HG03442 (cell line): ENCODE data around the gene ST6GAL1.
A peak's percentile ranks its signal among the peaks of the same experiment; 100 is the strongest.
"Not testable (repeated sequence)": the region's sequence is repeated elsewhere in the genome, so short reads cannot be mapped to it uniquely, and the experiment has no call there.

Experiments used
- ATAC-seq: cut with Tn5 transposase; IDR thresholded peaks from one replicate; pipeline ENCODE4 v1.9.1; 2021; ENCODE audit warnings: mild to moderate bottlenecking, moderate library complexity; ENCODE audit not compliant: unreplicated experiment

The ST6GAL1 gene

DNA sequence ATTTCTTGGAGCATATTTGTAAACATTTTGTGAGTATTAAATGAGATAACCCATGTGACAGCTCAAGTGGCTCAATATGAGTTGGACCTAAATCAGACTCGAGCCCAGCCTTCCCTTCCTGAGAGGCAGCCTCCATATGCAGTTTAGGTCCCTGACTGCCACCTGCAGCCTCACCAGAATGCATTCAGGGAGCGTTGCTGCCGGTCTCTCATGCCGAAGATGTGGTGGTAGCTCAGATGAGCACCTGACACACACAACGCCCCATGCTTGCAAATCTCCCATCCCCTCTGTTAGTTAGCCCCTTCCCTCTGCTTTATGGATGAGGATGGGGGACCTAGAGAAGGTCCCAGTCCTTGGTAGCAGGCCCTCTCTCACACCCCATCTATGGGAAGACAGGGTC, 9.2 kb downstream of the ST6GAL1 start:
- ATAC-seq, result no peak

DNA sequence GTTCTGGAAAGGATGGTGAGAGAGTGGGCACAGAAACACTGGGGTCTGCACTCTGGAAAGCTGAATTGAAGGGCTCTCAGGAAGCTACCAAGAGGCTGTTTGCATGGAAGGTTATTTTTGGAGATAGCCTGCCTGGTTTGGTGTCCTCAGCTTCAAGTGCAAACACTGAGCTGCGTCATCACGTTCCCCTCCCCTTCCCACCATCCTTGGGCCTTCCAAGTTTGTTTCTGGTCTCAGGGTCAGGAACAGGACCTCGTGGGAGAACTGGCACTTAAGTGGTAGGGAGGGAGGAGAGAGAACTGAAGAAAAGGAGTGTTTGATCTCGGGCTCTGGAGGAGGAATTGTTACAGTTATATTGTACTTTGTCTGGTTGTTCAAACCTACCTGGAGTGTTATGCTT, 10.6 kb downstream of the ST6GAL1 start:
- no peak for ATAC-seq

DNA sequence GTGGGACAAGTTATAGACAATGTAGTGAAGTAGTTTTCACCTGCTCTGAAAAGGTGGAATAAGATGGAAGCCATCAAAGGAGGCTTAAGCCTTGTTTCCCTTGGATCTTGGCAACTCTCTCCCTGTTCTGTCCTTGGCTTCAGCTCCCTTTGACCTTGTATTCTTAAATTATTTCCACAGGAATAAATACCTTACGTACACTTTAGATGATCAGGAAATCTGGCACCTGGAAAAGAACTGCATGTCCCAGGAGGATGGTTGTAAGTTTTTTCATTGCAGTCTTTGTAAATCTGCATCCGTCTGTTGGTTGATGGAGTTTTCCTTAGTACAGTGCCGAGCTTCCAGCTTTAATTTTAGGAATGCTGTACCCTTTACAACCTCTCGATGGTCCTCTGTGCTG, 11.8 kb downstream of the ST6GAL1 start:
- no peak for ATAC-seq

DNA sequence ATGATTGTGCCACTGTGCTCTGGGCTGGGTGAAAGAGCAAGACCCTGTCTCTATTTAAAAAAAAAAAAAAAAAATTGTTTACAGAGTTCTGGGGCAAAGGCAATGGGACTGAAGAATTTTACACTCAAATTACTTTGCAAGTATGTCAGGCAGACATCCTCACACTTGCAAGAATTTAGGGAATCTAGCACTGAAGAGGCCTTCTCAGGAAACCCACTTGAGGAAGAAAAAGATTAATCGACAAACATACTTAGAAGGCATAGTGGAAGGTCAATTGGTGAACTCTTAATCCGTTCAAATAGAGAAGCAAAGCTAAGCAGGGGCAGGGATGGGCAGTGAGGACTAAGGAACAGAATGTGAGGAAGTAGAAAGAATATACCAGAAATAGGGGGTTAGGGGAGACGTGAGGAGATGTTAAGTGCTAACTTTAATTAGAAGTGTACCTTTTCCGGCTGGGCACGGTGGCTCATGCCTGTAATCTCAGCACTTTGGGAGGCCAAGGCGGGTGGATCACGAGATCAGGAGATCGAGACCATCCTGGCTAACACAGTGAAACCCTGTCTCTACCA, 15.0 kb downstream of the ST6GAL1 start:
- no peak for ATAC-seq

DNA sequence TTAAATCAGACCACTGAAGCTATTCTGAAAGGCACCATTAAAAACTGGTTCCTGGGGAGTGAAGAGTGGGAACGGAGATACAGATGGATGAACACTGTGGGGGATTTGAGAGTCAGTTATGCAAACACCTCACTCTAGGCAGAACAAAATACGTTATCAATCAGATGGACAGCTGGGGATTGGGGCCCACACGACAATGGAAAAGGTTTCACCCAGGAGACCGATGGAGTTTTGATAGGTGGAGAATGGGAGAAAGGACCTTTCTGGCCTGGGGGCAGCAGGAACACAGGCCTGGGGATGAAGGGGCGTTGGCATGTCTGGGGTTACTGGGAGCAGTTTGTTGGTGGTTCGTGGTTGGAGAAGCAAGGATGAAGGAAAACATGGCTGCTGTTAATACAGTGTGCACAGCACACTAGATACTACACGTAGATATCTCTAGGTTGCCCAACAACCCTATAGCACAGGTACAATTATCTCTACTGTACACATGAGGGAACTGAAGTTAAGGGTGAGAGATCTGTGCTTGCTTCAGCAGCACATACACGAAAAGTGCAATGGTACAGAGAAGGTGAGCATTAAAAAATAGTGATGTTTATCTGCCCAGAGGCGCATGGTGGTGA, 16.5 kb downstream of the ST6GAL1 start:
- peak; percentile 87 for ATAC-seq

DNA sequence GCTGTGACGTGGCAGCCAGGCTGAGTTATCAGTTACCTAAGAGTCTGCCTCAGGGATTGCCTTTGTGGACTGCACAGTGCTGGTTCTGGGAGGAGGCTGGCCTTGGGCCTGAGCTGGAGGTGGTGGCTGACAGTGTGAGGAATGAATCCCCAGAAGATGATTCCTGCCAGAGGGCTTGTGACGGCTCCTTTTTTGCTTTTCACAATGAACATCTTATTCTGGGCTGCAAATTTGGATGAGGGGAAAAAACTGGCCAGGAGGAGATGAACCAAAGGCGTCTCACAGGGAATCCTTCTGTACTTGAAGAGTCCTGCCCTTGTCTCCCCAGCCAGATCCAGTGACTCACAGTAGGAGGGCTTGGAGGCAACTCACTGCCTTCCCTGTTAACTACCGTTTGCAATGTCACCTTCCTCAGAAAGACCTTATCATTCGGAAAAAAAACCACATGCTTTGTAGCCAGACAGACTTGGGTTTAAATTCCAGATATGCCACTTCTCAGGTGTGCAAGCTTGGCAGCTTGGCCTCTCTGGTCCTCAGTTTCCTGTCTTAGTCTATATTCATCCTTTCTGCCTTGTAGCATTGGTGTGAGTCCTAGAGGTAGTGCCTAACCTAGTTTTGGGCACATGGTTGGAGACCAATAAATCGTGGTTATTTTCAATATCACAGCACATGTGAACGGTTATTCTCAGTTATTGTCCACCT, 19.1 kb downstream of the ST6GAL1 start:
- ATAC-seq, result no peak

DNA sequence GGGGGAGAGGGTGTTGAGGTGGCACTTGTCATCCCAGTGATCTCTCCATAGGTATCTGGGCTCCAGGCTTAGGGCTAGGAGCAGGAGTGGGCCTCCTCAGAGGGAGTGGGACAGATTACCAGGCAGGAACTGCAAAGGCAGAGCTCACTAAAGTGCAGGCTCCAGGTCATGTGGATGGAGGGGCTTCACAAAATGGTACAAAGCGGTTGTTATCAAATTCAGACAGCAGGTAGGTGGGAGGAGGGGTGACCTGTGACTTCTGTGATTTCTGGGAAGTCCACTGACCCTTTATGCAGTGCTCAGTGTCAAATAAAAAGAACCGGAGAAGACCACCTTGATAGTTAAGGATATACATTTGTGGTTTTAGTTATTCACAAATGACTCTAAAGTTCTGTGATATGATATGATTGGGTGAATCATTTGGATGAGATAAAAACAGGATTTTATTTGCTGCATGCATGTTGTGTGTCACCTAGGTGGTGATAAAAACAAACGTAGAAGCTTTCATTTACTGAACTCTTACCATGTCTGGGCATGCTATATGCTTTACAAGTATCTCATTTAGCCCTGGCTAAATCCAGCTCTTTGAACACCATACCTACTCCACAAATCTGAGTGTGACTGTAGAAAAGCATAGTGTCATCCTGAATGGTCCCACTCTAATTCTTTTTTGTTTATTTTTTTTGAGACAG, 20.2 kb downstream of the ST6GAL1 start:
- ATAC-seq, result no peak

DNA sequence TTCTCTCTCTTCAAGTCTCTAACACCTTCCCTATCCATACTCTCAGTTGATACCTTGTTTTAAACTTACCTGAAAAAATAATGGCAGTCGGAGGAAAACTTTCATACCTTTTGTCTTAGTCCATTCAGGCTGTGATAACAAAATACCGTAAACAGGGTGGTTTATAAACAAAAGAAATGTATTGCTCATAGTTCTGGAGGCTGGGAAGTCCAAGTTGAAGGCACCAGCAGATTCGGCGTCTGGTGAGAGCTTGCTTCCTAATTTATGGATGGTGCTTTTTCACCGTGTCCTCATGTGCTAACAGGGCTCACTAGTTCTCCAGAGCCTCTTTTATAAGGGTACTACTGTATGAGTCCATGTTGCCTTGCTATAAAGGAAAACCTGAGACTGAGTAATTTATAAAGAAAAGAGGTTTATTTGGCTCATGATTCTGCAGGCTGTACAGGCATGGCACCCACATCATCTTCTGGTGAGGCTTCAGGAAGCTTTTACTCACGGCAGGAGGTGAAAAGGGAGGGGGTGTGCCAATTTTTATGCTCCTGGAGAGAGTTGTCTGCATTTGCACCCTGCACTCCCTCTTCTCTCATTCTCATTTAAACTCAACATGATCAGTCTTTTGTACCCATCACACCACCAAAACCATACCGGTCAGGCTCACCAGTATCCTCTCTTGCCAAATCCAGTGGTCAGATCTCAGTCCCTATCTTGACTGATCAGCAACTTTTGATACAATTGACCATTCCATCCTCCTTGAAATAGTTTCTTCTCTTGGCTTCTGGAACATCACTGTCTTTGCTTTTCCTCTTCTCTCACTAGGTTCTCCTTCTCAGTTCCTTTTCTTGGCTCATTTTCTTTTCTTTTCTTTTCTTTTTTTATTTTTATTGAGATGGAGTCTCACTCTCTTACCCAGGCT, 21.6 kb downstream of the ST6GAL1 start:
- ATAC-seq, result no peak

DNA sequence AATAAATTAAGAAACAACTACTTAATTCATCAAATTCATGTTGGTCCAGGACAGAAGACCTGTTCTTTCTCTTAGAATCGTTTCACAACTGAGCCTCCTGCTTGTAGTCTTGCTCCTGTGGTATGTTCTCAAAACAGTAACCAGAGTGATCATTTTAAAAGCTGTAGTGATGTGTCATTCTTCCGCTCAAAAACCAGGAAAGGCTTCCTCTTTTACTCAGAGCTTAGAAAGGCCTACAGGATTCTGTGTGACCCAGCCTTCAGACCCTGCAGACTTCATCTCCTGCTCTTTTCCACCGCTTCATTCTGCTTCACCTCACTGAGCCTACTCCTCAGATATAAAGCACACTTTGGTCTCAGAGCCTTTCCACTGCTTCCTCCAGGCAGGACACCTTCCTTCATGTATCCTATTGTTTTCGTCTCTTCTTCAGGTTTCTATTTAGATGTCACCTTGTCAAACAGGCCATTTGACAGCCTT, 22.7 kb downstream of the ST6GAL1 start:
- ATAC-seq, result peak; percentile 77

DNA sequence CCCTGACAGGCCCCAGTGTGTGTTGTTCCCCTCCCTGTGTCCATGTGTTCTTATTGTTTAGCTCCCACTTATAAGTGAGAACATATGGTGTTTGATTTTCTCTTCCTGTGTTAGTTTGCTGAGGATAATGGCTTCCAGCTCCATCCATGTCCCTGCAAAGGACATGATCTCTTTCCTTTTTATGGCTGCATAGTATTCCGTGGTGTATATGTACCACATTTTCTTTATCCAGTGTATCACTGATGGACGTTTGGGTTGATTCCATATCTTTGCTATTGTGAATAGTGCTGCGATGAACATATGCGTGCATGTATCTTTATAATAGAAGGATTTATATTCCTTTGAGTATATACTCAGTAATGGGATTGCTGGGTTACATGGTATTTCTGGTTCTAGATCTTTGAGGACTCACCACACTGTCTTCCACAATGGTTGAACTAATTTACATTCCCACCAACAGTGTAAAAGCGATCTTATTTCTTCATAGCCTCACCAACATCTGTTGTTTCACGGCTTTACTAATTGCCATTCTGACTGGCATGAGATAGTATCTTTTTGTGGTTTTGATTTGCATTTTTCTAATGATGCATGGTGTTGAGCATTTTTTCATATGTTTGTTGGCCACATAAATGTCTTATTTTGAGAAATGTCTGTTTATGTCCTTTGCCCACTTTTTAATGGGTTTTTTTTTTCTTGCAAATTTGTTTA, 23.8 kb downstream of the ST6GAL1 start:
- not testable (repeated sequence) for ATAC-seq

DNA sequence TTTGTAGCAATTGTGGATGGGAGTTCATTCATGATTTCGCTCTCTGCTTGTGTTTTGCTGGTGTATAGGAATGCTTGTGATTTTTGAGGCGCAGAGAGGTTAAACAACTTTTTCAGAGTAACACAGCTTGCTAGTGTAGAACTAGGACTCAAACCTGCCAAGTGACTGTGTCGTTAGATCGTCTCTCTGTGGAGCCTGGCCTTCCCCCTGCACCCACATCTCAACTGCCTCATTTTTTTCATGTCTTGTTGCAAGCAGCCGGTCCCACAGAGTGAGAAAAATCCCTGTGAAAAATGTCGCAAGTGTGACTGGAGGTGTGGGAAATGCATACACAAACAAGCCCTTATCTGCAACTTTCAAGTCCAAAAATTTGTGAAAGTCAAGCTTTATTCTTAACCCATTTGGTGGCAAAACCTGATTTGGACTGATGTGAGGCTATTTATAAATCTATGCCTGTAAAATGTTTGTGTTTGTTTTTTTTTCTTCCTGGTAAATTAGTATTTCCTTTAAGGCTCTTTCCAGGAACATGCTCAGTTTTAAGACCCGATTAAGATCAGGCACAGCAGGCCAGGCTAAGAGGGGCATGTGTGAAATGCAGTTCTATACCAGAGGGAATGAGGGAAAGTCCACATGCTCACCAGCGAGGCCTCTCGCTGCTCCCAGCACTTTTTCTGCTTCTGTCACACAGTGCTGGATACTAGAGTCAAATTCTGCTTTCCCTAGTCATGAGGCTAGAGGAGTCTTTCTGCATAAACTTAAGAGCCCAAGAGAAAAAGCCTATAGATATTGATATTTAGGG, 25.8 kb downstream of the ST6GAL1 start:
- ATAC-seq, result no peak

DNA sequence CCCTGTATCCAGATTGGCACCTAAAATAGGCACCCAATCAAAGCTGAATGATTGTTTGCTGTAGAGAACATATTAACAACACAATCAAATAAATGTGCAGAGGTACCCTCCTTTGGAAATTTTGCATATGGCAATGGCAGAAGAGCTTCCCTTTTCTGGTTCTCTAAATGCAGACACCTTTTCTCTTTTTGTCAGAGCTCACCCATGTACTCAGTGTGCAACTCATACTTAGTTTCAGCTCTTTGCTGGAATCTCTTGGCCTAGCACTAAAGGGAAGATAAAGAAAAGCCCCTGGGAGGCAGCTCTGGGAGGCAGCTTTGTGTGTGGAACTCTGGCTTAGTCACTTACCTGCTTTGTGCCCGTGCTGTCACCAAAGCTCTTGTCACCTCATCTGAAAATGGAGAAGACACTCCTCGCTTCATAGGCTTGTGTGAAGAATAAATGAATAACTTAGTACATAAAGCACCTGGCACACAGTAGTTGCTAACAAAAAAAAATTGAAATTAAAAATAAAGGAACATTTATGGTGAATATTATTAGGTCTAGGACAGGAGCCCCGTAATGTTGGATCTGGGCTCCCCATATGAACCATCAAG, 28.8 kb downstream of the ST6GAL1 start:
- ATAC-seq, result no peak

DNA sequence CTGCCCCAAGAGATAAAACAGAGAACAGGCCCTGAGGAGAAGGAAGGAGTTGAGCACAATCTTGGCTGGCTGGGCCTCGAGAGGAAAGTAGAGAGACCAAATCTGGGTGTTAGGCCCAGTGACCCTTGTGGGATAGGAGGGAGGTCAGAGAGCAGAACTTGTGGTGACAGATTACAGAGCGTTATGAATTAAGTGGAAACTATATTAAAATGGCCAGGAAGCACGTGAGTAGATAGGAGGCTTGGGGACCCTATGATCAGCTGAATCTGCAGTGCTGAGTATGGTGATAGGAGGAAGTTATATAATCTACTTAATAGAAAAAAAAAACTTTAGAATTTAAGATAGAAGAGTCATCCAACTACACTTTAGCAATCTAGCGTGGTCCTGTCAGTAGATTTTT, 30.0 kb downstream of the ST6GAL1 start:
- no peak for ATAC-seq

DNA sequence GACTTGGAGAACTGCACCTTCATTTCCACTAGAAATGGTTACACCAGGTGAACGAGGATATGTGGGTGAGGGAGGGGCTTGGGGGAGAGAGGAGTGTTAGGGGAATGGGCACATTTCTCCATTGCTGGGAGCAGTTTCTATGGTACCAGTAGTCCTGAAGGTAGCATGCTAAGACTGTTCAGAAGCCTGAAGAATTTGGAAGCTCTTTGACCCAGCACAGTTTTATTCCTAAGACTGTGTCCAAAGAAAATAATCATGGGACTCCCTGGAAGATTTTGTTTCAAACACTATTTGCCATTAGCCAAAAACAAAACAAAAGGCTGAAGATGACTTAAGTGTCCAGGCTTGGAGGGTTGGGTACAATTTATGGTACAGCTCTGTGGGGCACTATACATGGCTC, 32.1 kb downstream of the ST6GAL1 start:
- ATAC-seq, result no peak

DNA sequence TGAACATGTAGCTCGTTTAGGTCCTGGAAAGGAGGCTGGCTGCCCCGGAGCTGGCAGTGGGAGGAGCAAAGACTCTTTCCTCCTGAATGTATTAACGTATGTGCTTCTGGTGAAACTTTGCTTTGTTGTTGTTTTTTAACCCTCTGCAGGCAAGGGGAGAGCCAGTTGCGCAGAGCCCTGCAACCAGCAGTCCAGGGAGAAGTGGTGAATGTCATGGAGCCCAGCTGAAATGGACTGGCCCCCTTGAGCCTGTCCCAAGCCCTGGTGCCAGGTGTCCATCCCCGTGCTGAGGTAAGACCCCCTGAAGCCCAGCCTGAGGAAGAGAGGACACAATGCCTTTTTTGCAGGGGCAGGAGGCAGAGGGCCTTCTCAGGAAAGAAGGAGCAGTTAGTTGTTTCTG, 33.3 kb downstream of the ST6GAL1 start:
- no peak for ATAC-seq

DNA sequence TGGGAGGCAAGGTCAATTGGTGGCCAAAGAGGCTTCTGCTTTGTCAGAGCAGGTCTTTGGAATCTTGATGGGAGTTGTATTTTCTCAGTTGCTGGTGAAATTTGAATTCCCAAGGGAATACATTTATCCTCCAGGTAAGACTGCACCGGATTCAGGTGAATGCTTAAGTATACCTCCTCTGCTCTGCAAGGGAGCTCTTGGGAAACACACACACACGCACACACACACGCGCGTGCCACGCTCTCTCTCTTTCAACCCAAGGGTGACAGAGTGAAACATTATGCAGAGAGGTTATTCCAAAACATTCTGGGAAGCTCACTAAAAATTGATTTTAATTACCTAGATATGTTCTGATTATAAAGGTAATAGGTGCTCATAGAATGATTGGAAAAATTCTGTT, 33.7 kb downstream of the ST6GAL1 start:
- ATAC-seq, result no peak

DNA sequence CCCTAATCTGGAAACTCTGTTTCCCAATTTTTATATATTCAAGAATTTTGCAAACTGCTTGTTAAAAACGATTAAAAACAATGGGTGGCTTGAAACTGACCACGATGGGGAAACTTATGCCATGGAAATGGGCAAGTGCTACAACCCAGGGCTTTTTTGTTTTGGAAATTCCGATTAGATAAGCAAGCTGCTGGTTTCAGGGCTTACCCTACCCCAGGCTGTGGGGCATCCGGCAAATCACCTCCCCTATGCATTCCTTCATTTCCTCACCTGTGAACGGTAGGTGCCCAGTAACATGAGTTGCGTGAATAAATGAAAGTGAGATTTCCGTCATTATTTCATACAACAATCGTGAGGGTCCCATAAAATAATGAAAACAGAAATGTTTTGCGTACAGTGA, 34.3 kb downstream of the ST6GAL1 start:
- no peak for ATAC-seq

DNA sequence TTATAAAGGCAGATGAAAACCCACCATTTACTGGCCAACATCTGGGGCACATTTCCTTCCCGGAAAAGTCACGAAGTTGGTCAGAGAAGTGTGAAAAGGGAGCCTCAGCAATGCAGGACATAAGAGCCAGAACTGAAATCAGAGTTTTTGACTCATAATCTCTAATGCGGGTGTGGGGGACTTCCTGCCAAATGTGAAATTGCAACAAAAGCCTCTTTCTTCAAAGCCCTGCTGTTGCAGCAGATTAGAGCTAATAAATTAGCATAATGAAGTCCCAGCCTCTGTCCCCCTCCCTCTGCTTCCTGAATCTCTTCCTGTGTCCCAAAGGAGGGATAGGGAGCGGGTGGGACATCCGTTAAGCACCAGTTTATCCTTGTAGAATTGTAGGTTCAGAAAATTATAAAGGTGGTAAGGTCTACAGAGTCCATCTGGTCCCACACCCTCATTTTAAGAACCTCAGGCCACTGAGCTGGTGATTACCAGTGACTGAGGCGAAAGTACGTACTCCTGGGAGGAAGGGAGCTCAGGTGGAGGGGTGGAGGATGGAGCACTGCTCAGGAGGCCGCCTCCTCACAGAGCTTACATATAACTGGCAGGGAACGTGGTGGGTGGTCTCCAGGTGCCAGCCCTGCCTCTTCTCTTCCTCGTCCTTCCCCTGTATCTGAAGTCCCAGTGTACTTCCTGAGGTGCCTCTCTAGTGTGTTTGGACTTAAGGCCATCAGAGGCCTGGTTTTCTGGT, 35.0 kb downstream of the ST6GAL1 start:
- ATAC-seq, result peak; percentile 72
